Endothelial cell (in vitro differentiated cells): Measurements from ENCODE around the gene SFRP5. TPM values are rescaled to one million over a fixed set of nuclear protein-coding genes. Genes with fewer than 3 reads are reported as not detected.
A peak's percentile ranks its signal among the peaks of the same experiment; 100 is the strongest.

ENCODE experiments used
- DNase-seq: peaks from one replicate; pipeline ENCODE4 v3.0.0; 2021; ENCODE audit warnings: low spot score
- H3K27ac Mint-ChIP-seq: one replicate; pipeline ENCODE4 v1.8.0; 2021; ENCODE audit warnings: mixed read lengths, inconsistent platforms; ENCODE audit not compliant: unreplicated experiment
- H3K27me3 Mint-ChIP-seq: one replicate; pipeline ENCODE4 v1.8.0; 2021; ENCODE audit warnings: mild to moderate bottlenecking, moderate library complexity, mixed read lengths, inconsistent platforms; ENCODE audit not compliant: unreplicated experiment
- H3K36me3 Mint-ChIP-seq: one replicate; pipeline ENCODE4 v1.8.0; 2021; ENCODE audit warnings: mild to moderate bottlenecking, low read depth, mixed read lengths, inconsistent platforms; ENCODE audit not compliant: unreplicated experiment
- H3K4me1 Mint-ChIP-seq: one replicate; pipeline ENCODE4 v1.8.0; 2021; ENCODE audit warnings: mild to moderate bottlenecking, mixed read lengths, inconsistent platforms; ENCODE audit not compliant: unreplicated experiment
- H3K4me3 Mint-ChIP-seq: one replicate; pipeline ENCODE4 v1.8.0; 2021; ENCODE audit warnings: mild to moderate bottlenecking, mixed read lengths, inconsistent platforms; ENCODE audit not compliant: unreplicated experiment
- H3K9me3 Mint-ChIP-seq: one replicate; pipeline ENCODE4 v1.8.0; 2021; ENCODE audit warnings: mixed read lengths, inconsistent platforms; ENCODE audit not compliant: unreplicated experiment
- total RNA-seq: library from RNA; stranded (reverse); fragmentation: NEBNext Ultra II Directional; extraction: Animal tissue kit (Norgen Biotek cat#: 25700); gene quantifications from one replicate; pipeline ENCODE4 v1.2.1, GENCODE V29; 2021; ENCODE audit not compliant: unreplicated experiment
- TF ChIP-seq, protein P1 (sequence below): fragments of 200-600 bp; sonication (generic); IDR thresholded peaks from one replicate; pipeline ENCODE4 v1.5.0; 2021; ENCODE audit warnings: antibody characterized with exemption; ENCODE audit not compliant: unreplicated experiment

SFRP5 gene
- total RNA-seq, 1 donor from 2014 or later, result 3.5 TPM

DNA sequence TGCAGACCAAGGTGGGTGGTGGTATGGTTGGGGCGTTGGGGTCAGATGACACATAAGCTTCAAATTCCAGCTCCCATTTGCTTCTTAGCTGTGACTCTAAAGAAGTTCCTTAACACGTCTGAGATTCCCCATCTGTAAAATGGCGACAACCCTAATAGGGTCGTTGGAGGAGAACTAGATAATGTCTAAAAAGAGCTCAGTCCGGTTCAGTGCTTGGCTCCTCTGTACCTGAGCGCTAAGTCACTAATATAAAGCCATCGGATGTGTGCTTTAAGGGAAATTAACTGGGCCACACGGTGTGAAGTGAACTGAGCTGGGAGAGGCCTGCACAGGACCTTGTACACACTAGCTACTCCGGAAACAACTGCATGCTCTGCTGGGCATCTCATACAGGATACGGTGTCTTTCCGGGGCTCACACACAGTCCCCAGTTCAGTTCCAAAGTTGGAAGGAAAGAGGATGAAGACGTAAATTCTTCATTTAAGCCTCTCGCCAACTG, 35.3 kb downstream of the SFRP5 start:
- H3K9me3 Mint-ChIP-seq, result no peaks in the 10 kb centered on the region
- peaks cover 22% of the 10 kb centered on the region for H3K36me3 Mint-ChIP-seq
- peaks cover 14% of the 10 kb centered on the region for H3K27me3 Mint-ChIP-seq
- peak overlapping the region; percentile 97 for H3K4me3 Mint-ChIP-seq
- H3K27ac Mint-ChIP-seq, result no peak overlapping the region
- TF ChIP-seq, protein P1, sequence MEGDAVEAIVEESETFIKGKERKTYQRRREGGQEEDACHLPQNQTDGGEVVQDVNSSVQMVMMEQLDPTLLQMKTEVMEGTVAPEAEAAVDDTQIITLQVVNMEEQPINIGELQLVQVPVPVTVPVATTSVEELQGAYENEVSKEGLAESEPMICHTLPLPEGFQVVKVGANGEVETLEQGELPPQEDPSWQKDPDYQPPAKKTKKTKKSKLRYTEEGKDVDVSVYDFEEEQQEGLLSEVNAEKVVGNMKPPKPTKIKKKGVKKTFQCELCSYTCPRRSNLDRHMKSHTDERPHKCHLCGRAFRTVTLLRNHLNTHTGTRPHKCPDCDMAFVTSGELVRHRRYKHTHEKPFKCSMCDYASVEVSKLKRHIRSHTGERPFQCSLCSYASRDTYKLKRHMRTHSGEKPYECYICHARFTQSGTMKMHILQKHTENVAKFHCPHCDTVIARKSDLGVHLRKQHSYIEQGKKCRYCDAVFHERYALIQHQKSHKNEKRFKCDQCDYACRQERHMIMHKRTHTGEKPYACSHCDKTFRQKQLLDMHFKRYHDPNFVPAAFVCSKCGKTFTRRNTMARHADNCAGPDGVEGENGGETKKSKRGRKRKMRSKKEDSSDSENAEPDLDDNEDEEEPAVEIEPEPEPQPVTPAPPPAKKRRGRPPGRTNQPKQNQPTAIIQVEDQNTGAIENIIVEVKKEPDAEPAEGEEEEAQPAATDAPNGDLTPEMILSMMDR, result no peak
- DNase-seq, result no peak
- H3K4me1 Mint-ChIP-seq, result peaks cover 12% of the 10 kb centered on the region

DNA sequence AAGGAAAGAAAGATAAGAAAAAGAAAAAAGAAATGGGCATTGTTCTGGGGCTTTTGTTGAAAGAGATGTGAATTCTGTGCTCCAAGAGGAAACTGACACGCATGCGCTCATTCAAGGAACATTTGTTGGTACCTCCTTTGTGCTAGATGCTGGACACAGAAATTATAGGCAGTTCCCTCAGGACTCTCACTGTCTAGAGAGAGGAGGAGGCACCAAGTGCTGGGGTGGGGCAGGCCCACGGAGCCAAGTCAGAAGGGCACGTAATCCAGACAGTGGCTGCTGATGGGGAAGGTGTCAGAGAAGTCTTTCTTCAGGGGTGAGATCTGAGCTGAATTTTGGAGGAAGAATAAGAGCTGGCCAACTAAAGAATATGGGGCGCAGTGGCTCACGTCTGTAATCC, 37.8 kb downstream of the SFRP5 start:
- DNase-seq, result no peak
- Mint-ChIP-seq H3K27me3 (peaks cover 17% of the 10 kb centered on the region), H3K36me3 (peaks cover 8% of the 10 kb centered on the region), H3K4me1 (peaks cover 12% of the 10 kb centered on the region), H3K9me3 (no peaks in the 10 kb centered on the region), H3K27ac (no peak overlapping the region), H3K4me3 (no peak overlapping the region)
- TF ChIP-seq, protein P1, result no peak

DNA sequence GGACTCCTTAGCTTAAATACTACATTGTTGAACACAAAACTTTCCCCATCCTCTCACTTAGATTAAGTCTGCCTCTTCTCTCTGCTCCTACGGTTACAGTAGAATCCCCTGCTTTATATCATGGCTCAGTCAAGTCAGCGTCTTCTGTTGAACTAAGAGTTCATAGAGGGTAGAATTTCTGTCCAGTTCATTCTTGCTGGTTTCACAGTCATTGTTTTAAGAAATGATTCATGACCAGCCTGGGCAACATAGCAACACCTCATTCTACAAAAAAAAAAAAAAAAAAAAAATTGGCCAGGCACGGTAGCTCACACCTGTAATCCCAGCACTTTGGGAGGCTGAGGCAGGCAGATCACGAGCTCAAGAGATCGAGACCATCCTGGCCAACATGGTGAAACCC, 38.5 kb downstream of the SFRP5 start:
- H3K27me3 Mint-ChIP-seq, result peaks cover 17% of the 10 kb centered on the region
- H3K9me3 Mint-ChIP-seq, result no peaks in the 10 kb centered on the region
- peaks cover 8% of the 10 kb centered on the region for H3K4me1 Mint-ChIP-seq
- TF ChIP-seq, protein P1, result no peak
- no peak overlapping the region for H3K27ac Mint-ChIP-seq
- H3K4me3 Mint-ChIP-seq, result no peak overlapping the region
- H3K36me3 Mint-ChIP-seq, result peaks cover 6% of the 10 kb centered on the region
- DNase-seq, result no peak

DNA sequence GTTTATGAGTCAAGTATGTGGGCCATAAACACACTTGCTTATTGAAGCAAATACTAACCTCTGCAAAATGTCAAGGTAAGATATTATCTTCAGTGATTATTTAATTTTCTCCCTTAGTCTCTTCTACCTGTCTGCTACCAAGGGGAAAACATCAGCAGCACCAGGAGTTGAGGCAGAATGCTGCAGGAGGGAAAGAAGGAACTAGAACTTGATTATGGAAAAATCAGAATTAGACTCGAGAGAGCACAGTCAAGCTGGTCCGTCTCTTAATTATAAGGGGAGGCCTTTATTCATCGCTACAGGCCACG, 39.8 kb downstream of the SFRP5 start:
- peaks cover 15% of the 10 kb centered on the region for H3K27me3 Mint-ChIP-seq
- H3K4me1 Mint-ChIP-seq, result no peaks in the 10 kb centered on the region
- H3K4me3 Mint-ChIP-seq, result no peak overlapping the region

DNA sequence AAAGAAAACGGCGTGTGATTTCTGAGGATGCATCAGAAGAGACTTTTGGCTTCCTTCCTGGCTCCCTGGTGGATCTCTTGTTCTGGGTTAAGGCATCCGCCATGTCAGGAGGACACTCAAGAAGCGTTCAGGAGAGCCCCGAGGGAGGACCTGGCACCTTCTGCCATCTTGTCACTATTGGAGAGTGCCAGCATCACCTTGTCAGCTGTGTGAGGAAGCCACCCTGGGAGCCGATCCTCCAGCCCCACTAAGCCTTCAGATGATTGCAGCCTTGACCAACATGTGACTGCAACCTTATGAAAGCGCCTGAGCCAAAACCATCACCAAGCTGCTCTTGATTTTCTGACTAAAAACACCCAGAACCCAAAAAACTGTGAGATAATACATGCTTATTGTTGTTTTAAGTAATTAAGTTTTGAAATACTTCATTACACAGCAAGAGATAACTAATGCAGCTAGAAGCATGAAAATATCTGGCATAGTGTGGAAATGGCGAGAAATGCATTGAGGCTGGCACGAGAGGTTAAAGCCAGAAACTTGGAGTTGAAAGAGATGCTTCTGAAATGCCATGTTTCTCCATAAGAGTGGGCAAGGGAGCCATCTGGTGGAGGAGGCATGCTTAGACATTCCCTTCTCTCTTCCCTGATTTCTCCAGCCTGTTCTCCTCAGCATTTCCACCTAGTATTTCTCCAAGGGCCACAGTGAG, 40.3 kb downstream of the SFRP5 start:
- Mint-ChIP-seq H3K27me3 (peaks cover 14% of the 10 kb centered on the region), H3K36me3 (no peaks in the 10 kb centered on the region), H3K27ac (no peak overlapping the region), H3K4me3 (no peak overlapping the region), H3K4me1 (no peaks in the 10 kb centered on the region), H3K9me3 (no peaks in the 10 kb centered on the region)
- DNase-seq, result peak; percentile 71
- TF ChIP-seq, protein P1, result peak; percentile 54

More for the DNA sequence above, 39.8 kb downstream of the SFRP5 start:
- Mint-ChIP-seq H3K9me3 (no peaks in the 10 kb centered on the region), H3K27ac (no peak overlapping the region), H3K36me3 (no peaks in the 10 kb centered on the region)
- TF ChIP-seq, protein P1, result no peak
- no peak for DNase-seq
